GM19468 (cell line): Measurements from ENCODE around the gene SPECC1.

ENCODE experiments used
- ATAC-seq: cut with Tn5 transposase; IDR thresholded peaks from one replicate; pipeline ENCODE4 v1.9.1; 2021; ENCODE audit warnings: mild to moderate bottlenecking, moderate library complexity, moderate number of reproducible peaks; ENCODE audit not compliant: unreplicated experiment; ENCODE audit errors: extremely low read depth

SPECC1 gene

DNA sequence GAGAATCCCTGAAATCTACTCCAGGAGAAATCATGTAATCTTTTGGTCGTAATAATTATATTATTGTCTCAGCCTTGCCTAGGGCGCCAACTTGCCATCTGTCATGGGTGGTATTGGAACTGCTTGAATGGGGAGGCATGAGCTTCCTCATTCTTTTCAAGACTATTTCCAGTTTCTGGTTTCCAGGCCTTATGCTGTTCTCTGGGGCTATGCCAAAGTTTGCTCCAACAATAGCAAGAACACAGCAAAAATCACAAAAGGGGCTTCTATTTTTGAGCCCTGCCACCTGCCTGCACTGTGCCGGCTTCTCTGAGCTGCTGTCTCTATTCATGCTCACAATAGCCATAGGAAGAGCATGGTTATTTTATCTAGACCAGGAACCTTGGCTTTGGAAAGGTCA, 111.7 kb downstream of the SPECC1 start:
- ATAC-seq: no peak

- no peak for ATAC-seq
These were observed 112.4 kb downstream of the SPECC1 start for GRCh38 chr17:20121359-20122253.

- ATAC-seq: no peak
These were observed 113.2 kb downstream of the SPECC1 start for GRCh38 chr17:20122254-20122879.

DNA sequence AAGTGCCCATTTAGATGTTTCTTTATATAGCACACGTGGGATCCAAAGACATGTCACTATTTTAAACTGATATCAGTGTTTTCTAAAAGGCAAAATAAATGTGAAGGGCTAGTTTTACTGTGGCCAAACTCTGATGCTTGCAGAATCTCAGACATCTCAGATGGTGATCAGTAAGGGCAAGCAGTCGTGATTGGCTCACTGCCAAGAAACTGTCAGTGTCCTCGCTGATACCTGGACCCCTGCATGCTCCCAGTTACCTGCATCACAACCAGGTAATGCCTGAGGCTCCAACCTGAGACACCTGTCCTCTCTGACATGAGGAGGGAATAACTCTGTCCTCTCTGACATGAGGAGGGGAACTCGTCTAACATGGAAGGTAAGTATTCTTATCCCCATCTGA, 114.0 kb downstream of the SPECC1 start:
- ATAC-seq: no peak

DNA sequence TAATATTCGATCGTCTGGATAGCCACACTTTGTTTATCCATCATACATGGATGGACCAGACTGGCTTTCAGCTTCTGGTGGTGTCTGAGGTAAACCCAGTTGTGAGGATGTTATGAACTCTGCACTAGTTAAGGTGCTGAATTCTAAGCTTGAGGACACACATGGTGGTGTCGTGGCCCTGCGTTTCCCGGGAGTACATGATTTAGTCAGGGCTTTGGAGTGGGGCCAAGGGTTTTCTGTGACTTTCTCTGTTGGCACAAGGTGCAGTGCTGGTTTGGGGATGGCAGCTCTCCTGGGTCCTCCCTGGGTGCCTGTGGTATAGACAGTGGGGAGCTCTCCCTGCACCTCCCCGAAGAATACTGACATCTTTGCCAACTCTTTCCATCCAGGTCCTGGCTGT, 116.6 kb downstream of the SPECC1 start:
- ATAC-seq: no peak

GRCh38 chr17:20127360-20128035, 118.3 kb downstream of the SPECC1 start:
- no peak for ATAC-seq

GRCh38 chr17:20128036-20128667, 119.0 kb downstream of the SPECC1 start:
- no peak for ATAC-seq

- ATAC-seq: no peak
These were observed 124.4 kb downstream of the SPECC1 start for GRCh38 chr17:20133517-20133916.

GRCh38 chr17:20141198-20141972, 132.2 kb downstream of the SPECC1 start:
- no peak for ATAC-seq

DNA sequence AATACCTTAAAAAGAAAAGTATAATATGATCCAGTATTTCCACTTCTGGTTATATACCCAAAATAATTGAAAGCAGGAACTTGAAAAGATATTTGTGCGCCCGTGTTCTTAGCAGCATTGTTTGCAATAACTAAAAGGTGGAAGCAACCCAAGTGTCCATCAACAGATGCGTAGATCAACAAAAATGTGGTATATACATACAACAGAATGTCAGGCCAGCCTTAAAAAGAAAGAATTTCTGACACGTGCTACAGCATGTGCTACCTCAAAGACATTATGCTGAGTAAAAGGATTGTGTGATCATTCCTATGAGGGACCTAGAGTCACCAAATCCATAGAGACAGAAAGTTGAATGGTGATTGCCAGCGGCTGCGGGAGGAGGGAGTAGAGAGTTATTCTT, 133.1 kb downstream of the SPECC1 start:
- no peak for ATAC-seq

DNA sequence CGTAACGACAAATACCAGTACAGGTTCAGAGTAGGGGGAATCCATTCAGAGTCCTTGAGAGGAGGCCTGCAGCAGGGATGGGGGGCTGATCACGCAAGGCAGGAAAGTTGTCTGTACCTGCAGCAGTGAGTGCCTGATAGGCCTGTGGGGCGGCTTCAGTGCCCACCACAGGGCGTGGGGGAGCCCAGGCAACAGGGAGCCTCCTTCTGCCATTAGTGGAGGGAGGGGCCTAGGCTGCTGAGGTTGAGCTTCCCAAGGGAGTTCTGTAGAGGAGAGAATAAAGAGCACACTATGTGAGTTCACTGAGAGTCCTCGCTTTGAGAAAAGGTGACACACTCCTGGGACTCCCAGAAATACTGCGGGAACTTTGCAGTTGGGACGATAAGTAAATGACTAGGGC, 134.6 kb downstream of the SPECC1 start:
- no peak for ATAC-seq

DNA sequence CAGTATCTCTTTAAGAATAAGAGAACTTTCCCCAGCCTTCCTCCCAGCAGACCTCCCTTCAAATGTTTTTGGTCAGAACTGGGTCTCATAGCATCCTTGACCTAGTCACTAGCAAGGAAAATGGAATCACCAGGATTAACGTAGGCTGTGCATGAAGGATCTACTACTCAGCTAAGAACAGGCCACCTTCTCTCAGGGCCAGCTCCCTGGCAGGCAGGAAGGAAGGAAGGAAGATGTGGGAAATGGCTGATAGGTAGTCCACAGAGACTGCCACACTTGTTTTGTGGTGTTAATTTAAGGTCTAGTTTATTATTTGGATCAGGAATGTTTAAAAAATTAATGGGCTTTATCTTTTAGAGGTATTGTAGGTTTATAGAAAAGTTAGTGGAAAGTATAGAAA, 136.4 kb downstream of the SPECC1 start:
- no peak for ATAC-seq

DNA sequence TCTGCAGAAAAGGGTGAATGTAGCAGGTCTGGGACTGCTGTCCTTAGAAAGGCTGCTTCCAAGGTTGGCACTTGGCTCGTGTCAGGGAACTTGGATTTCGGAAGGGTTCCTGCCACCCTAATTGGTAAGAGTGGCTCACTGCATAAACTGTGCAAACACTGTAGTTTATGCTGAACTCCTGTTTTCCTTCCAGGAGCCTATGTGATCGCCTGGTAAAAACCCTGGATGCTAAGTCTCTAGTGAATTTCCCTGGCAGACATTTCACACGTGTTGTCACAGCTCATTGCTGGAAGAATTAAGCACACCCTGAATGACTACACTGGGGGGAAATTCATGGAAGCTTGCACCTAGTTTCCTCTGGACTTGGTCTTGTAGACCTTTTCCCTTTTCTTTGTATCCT, 140.1 kb downstream of the SPECC1 start:
- ATAC-seq: no peak

GRCh38 chr17:20151174-20151573, 142.0 kb downstream of the SPECC1 start:
- no peak for ATAC-seq

GRCh38 chr17:20153231-20153630, 144.1 kb downstream of the SPECC1 start:
- ATAC-seq: no peak

DNA sequence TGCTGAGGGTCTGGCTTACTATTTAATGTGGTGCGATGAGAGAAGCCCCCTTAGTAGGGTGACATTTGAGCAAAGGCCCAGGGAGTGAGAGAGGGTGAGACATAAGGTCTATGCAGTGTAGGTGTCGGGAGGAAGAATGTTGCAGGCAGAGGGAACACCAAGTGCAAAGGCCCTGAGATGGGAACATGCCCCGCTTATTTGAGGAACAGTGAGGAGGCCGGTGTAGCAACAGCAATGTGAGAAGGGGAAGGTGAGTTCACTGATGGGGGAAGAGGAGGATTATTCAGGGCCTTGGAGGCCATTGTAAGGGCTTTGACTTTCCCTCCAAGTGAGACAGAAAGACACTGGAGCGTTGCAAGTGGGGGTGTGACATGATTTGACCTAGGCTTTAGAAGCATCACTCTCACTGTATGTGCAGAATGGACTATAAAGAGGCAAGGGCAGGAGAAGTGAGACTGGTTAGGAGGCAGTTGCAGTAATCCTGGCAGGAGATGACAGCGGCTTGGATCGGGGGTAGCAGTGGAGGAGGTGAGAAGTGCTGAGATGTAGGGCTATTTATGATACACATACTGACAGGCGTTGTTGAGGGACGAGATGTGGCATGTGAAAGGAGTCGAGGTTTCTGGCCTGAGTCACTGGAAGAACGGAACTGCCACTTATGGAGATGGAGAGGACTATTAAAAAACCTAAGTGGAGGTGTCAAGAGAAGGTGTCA, 145.3 kb downstream of the SPECC1 start:
- ATAC-seq: no peak

- ATAC-seq: peak; percentile 78
These were observed 146.4 kb downstream of the SPECC1 start for GRCh38 chr17:20155258-20156195.
